ENCODE measurements around the gene AQP2. TPM values are rescaled to one million over a fixed set of nuclear protein-coding genes. Genes with fewer than 3 reads are reported as not detected.

The AQP2 gene
- total RNA-seq, 4 donors from 2014 or later = not detected

- H3K27me3 ChIP-seq = peaks cover 8 to 11% of the 10 kb centered on the region in 2 donors
- no peaks in the 10 kb centered on the region for H3K36me3 ChIP-seq
- H3K9me3 ChIP-seq = no peaks in the 10 kb centered on the region
- TF ChIP-seq POLR2A (IDR thresholded peaks at IDR 0.05) = no peak
- TF ChIP-seq CTCF (IDR thresholded peaks at IDR 0.05) = no peak
- intact Hi-C loops (cut with DNase I; ENCODE audit: low total_unique reads) = no loop called here
- peaks cover 0 to 8% of the 10 kb centered on the region in 2 donors for H3K4me1 ChIP-seq
- DNase-seq = no peak
- H3K4me3 ChIP-seq = peak within 1 kb of the TSS in 1 of 2 donors; percentile 21
- no peak within 1 kb of the TSS for H3K27ac ChIP-seq
Observed at GRCh38 chr12:49961111-49961922, 10.8 kb downstream of the AQP2 start, which contains the start of gene AQP5. Gene AQP5, plus strand, starts transcription at chr12:49961872. Its CDS starts 146 bp downstream, at chr12:49962018.

- intact Hi-C loops (cut with DNase I; ENCODE audit: low total_unique reads) = no loop called here
- Histone ChIP-seq H3K9me3 (no peaks in the 10 kb centered on the region), H3K4me1 (peaks cover 0 to 10% of the 10 kb centered on the region in 2 donors), H3K27me3 (peaks cover 8 to 11% of the 10 kb centered on the region in 2 donors), H3K4me3 (no peak overlapping the region), H3K27ac (no peak overlapping the region), H3K36me3 (no peaks in the 10 kb centered on the region)
- no peak for DNase-seq
- no peak for TF ChIP-seq CTCF (IDR thresholded peaks at IDR 0.05)
- TF ChIP-seq POLR2A (IDR thresholded peaks at IDR 0.05) = no peak
Observed at GRCh38 chr12:49961993-49962764, 11.6 kb downstream of the AQP2 start.

- H3K4me3 ChIP-seq = no peak overlapping the region
- TF ChIP-seq POLR2A (IDR thresholded peaks at IDR 0.05) (no peak), CTCF (IDR thresholded peaks at IDR 0.05) (no peak)
- no peak for DNase-seq
- intact Hi-C loops (cut with DNase I; ENCODE audit: low total_unique reads) = no loop called here
- H3K27me3 ChIP-seq = peaks cover 8 to 11% of the 10 kb centered on the region in 2 donors
- H3K9me3 ChIP-seq = no peaks in the 10 kb centered on the region
- H3K27ac ChIP-seq = no peak overlapping the region
- H3K36me3 ChIP-seq = no peaks in the 10 kb centered on the region
- H3K4me1 ChIP-seq = peaks cover 0 to 15% of the 10 kb centered on the region in 2 donors
Observed at GRCh38 chr12:49962861-49963765, 12.6 kb downstream of the AQP2 start.

DNA sequence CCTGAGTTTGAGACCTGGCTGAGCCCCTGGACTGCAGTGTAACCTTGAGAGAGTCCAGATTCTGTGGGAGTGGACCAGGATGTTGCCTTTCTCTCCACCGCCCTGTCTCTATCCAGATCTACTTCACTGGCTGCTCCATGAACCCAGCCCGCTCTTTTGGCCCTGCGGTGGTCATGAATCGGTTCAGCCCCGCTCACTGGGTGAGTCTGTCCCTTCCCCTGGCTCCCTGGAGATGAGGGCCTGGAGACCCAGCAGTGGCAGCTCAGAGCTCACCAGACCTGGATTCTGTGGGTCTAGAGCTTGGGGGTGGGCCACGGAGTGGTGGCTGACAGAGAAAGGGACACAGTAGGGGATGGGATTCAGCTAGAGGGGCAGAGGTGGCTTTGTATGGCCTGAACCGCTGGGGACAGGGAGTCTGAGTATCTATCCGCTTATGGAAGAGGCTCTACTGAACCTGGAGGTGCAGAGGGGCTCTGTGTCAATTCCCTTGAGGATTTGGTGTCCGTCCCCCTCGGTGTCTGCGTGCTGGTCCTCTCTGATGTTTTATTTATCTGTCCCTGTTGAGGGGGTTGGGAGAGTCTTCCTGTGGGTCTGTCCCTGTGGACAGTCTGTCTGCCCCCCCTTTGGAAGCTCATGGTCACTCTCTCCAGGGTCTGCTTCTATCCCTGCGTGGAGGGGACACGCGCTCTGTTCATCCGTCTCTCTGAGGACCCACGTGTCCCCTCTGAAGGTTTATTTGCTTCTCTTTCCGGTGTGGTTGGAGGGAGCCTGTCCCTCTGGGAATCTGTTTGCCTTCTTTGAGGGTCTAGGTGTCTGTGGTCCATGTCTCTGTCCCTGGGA is 13.7 kb downstream of the AQP2 start:
- H3K9me3 ChIP-seq = no peaks in the 10 kb centered on the region
- H3K36me3 ChIP-seq = no peaks in the 10 kb centered on the region
- H3K27ac ChIP-seq = no peak overlapping the region
- H3K4me1 ChIP-seq = peaks cover 0 to 15% of the 10 kb centered on the region in 2 donors
- TF ChIP-seq POLR2A (IDR thresholded peaks at IDR 0.05) (no peak), CTCF (IDR thresholded peaks at IDR 0.05) (no peak)
- H3K4me3 ChIP-seq = no peak overlapping the region
- intact Hi-C loops (cut with DNase I; ENCODE audit: low total_unique reads) = no loop called here
- peaks cover 8 to 11% of the 10 kb centered on the region in 2 donors for H3K27me3 ChIP-seq
- no peak for DNase-seq

All from uterus (tissue), 4 donors.